GM23248 (cell line): ENCODE measurements around the gene DHX57. TPM values are rescaled to one million over a fixed set of nuclear protein-coding genes. Genes with fewer than 3 reads are reported as not detected.

Experiments
- DNase-seq: peaks from one replicate; pipeline ENCODE4 v3.0.0-alpha.2; 2015
- H2AFZ ChIP-seq: fragments of 200-600 bp; sonication (generic); 2 replicates; pipeline ENCODE4 v1.6.1; 2016; ENCODE audit warnings: antibody characterized with exemption
- H3F3A ChIP-seq: fragments of 200-600 bp; sonication (generic); 2 replicates; pipeline ENCODE4 v1.6.1; 2016; ENCODE audit warnings: mild to moderate bottlenecking, antibody characterized with exemption, mixed run types; ENCODE audit not compliant: insufficient read depth
- H3K27ac ChIP-seq: fragments of 200-600 bp; sonication (generic); 2 replicates; pipeline ENCODE4 v1.5.1; 2016; ENCODE audit warnings: mild to moderate bottlenecking
- H3K27me3 ChIP-seq: fragments of 200-600 bp; sonication (generic); replicated peaks from 2 replicates; pipeline ENCODE4 v1.6.1; 2016; ENCODE audit warnings: mild to moderate bottlenecking; ENCODE audit not compliant: insufficient read depth
- H3K36me3 ChIP-seq: fragments of 200-600 bp; sonication (generic); 2 replicates; pipeline ENCODE4 v1.6.1; 2016; ENCODE audit warnings: low read depth, mild to moderate bottlenecking
- H3K4me1 ChIP-seq: fragments of 200-600 bp; sonication (generic); 2 replicates; pipeline ENCODE4 v1.6.1; 2016; ENCODE audit warnings: mild to moderate bottlenecking; ENCODE audit not compliant: insufficient read depth
- H3K4me2 ChIP-seq: fragments of 200-600 bp; sonication (generic); one replicate; pipeline ENCODE4 v1.6.1; 2016; ENCODE audit warnings: mild to moderate bottlenecking; ENCODE audit not compliant: unreplicated experiment
- H3K4me3 ChIP-seq: fragments of 200-600 bp; sonication (generic); 2 replicates; pipeline ENCODE4 v1.5.1; 2016; ENCODE audit warnings: mild to moderate bottlenecking
- H3K79me2 ChIP-seq: fragments of 200-600 bp; sonication (generic); 2 replicates; pipeline ENCODE4 v1.6.1; 2016; ENCODE audit warnings: mild to moderate bottlenecking; ENCODE audit not compliant: insufficient read depth
- H3K9ac ChIP-seq: fragments of 200-600 bp; sonication (generic); 2 replicates; pipeline ENCODE4 v1.6.1; 2016; ENCODE audit warnings: mild to moderate bottlenecking
- H3K9me2 ChIP-seq: fragments of 200-600 bp; sonication (generic); 2 replicates; pipeline ENCODE4 v1.6.1; 2016; ENCODE audit warnings: mixed run types, mild to moderate bottlenecking, moderate library complexity; ENCODE audit not compliant: insufficient read depth
- H3K9me3 ChIP-seq: fragments of 200-600 bp; sonication (generic); one replicate; pipeline ENCODE4 v1.6.1; 2017; ENCODE audit warnings: low read depth
- H4K20me1 ChIP-seq: fragments of 200-600 bp; sonication (generic); 2 replicates; pipeline ENCODE4 v1.6.0; 2016; ENCODE audit not compliant: insufficient read depth
- EZH2 ChIP-seq: fragments of 200-600 bp; sonication (generic); IDR thresholded peaks from 2 replicates; pipeline ENCODE4 v1.6.1; 2018; ENCODE audit warnings: antibody characterized with exemption, mild to moderate bottlenecking; ENCODE audit not compliant: insufficient read depth, poor library complexity, severe bottlenecking
- EZH2phosphoT487 ChIP-seq: fragments of 200-600 bp; sonication (generic); IDR thresholded peaks from 2 replicates; pipeline ENCODE4 v1.6.1; 2018; ENCODE audit warnings: antibody characterized with exemption, moderate library complexity, mild to moderate bottlenecking, low read depth; ENCODE audit not compliant: insufficient read depth
- WGBS, 2 experiments: methylation state at CpG; one replicate each; pipeline ENCODE4 v1.1.6; 2015 to 2017; ENCODE audit warnings: low lambda C conversion rate in 2 of 2, low coverage in 1 of 2; ENCODE audit errors: missing lambda C conversion rate in 2 of 2; 5-methylcytosine and 5-hydroxymethylcytosine counted together
- in situ Hi-C: fragments of 300-500 bp; cut with MboI; formaldehyde crosslinking; loops from 2 replicates; pipeline ENCODE4 v1.15.0; 2020
- polyA plus RNA-seq: library from polyadenylated mRNA; unstranded; fragments of >200 nt; fragmentation: Nextera tagmentation; extraction: Ambion mirVana; gene quantifications from 2 replicates; pipeline ENCODE4 v1.2.1, GENCODE V29; 2016
- total RNA-seq: library from RNA; depleted of rRNA; stranded (reverse); fragments of >200 nt; shearing (Covaris generic); gene quantifications from 2 replicates; pipeline ENCODE4 v1.2.3, GENCODE V29; 2014

The DHX57 gene
- total and polyA plus RNA-seq, 2 experiments from 2014 or later, result 10.5 to 13.9 TPM

GRCh38 chr2:38810488-38810887 lies 65.2 kb downstream of the DHX57 start:
- no peaks in the 10 kb centered on the region for H3K4me1 ChIP-seq
- H4K20me1 ChIP-seq, result no peaks in the 10 kb centered on the region
- 95 to 96% methylated on average over 7 of the region's 7 CpGs for WGBS, 2 experiments
- in situ Hi-C loops, result no loop called here
- peaks cover 5% of the 10 kb centered on the region for H3K36me3 ChIP-seq
- H3K27me3 ChIP-seq, result no peaks in the 10 kb centered on the region
- H3K9me3 ChIP-seq, result no peaks in the 10 kb centered on the region
- no peak overlapping the region for H3K9ac ChIP-seq
- no peak overlapping the region for H3K27ac ChIP-seq
- no peak for DNase-seq
- H3F3A ChIP-seq, result no peaks in the 10 kb centered on the region
- no peak for TF ChIP-seq EZH2phosphoT487
- no peak for TF ChIP-seq EZH2
- H3K9me2 ChIP-seq, result no peaks in the 10 kb centered on the region
- no peak overlapping the region for H2AFZ ChIP-seq
- no peak overlapping the region for H3K4me3 ChIP-seq
- H3K4me2 ChIP-seq, result no peak overlapping the region
- no peaks in the 10 kb centered on the region for H3K79me2 ChIP-seq

- TF ChIP-seq EZH2phosphoT487, result no peak
- no peak for TF ChIP-seq EZH2
- no peaks in the 10 kb centered on the region for H3K9me2 ChIP-seq
- 95 to 100% methylated on average over 1 of the region's 1 CpG for WGBS, 2 experiments
- no peak overlapping the region for H2AFZ ChIP-seq
- H3F3A ChIP-seq, result no peaks in the 10 kb centered on the region
- H3K9me3 ChIP-seq, result no peaks in the 10 kb centered on the region
- DNase-seq, result no peak
- H3K9ac ChIP-seq, result no peak overlapping the region
- H4K20me1 ChIP-seq, result no peaks in the 10 kb centered on the region
- no peak overlapping the region for H3K27ac ChIP-seq
- in situ Hi-C loops, result no loop called here
- no peaks in the 10 kb centered on the region for H3K27me3 ChIP-seq
- no peak overlapping the region for H3K4me3 ChIP-seq
- H3K36me3 ChIP-seq, result peaks cover 4% of the 10 kb centered on the region; the same call in 1 of the 2 replicates
- no peak overlapping the region for H3K4me2 ChIP-seq
- no peaks in the 10 kb centered on the region for H3K79me2 ChIP-seq
- no peaks in the 10 kb centered on the region for H3K4me1 ChIP-seq
Observed at GRCh38 chr2:38808677-38809076, 67.1 kb downstream of the DHX57 start.

GRCh38 chr2:38806733-38807059 lies 69.0 kb downstream of the DHX57 start:
- no peak overlapping the region for H3K9ac ChIP-seq
- H3K36me3 ChIP-seq, result peaks cover 4% of the 10 kb centered on the region; the same call in 1 of the 2 replicates
- no peaks in the 10 kb centered on the region for H3K9me3 ChIP-seq
- no peak overlapping the region for H3K27ac ChIP-seq
- in situ Hi-C loops, result no loop called here
- no peaks in the 10 kb centered on the region for H3F3A ChIP-seq
- no peaks in the 10 kb centered on the region for H3K4me1 ChIP-seq
- DNase-seq, result no peak
- H2AFZ ChIP-seq, result no peak overlapping the region
- no peaks in the 10 kb centered on the region for H3K9me2 ChIP-seq
- H4K20me1 ChIP-seq, result no peaks in the 10 kb centered on the region
- no peaks in the 10 kb centered on the region for H3K27me3 ChIP-seq
- TF ChIP-seq EZH2phosphoT487 (no peak), EZH2 (no peak)
- H3K4me3 ChIP-seq, result no peak overlapping the region
- no peaks in the 10 kb centered on the region for H3K79me2 ChIP-seq
- no peak overlapping the region for H3K4me2 ChIP-seq

- Histone ChIP-seq H3K27ac (no peak overlapping the region), H3K36me3 (peaks cover 4% of the 10 kb centered on the region; the same call in 1 of the 2 replicates), H2AFZ (no peak overlapping the region), H4K20me1 (no peaks in the 10 kb centered on the region), H3K4me2 (no peak overlapping the region), H3K9me3 (no peaks in the 10 kb centered on the region), H3K9me2 (no peaks in the 10 kb centered on the region), H3K79me2 (no peaks in the 10 kb centered on the region), H3K9ac (no peak overlapping the region), H3K4me3 (no peak overlapping the region), H3K27me3 (no peaks in the 10 kb centered on the region), H3F3A (no peaks in the 10 kb centered on the region), H3K4me1 (no peaks in the 10 kb centered on the region)
- WGBS, 2 experiments, result 95 to 98% methylated on average over 2 of the region's 2 CpGs
- DNase-seq, result no peak
- in situ Hi-C loops, result no loop called here
- TF ChIP-seq EZH2 (no peak), EZH2phosphoT487 (no peak)
Observed at GRCh38 chr2:38806015-38806732, 69.6 kb downstream of the DHX57 start.
